ENCODE results near the gene KCNMA1. TPM values are rescaled to one million over a fixed set of nuclear protein-coding genes. Genes with fewer than 3 reads are reported as not detected.

The KCNMA1 gene
- polyA plus RNA-seq, 1 donor from 2014 or later = 60.8 TPM

DNA sequence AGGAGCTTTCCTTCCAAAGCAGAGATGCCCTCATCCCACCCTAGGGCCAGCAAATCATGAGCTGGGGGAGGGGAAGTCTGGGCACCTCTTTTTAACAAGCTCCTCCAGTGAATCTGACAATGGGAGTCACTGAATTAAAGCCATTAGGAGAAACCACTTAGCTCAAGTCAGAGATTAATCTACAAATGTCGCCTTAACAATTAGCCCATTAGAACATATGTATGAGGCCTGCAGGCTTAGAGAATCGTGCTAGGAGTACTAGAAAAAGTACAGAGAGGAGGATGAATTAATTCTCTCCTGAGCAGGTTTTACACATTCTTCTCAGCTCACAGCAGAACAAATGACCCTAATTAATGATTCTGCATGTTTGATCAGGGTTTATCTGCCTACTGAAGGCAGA lies 381.3 kb downstream of the KCNMA1 start:
- H3K4me2 ChIP-seq (ENCODE audit: low read length) = no peak overlapping the region
- H3K9ac ChIP-seq (ENCODE audit: low read length) = no peak overlapping the region
- no peaks in the 10 kb centered on the region for H3K27me3 ChIP-seq (ENCODE audit: insufficient read depth, low read depth, low read length)
- no peaks in the 10 kb centered on the region for H4K20me1 ChIP-seq (ENCODE audit: insufficient read depth)
- no peak overlapping the region for H3K4me3 ChIP-seq (ENCODE audit: low read length)
- TF ChIP-seq SMC3 (conservative IDR thresholded peaks at IDR 0.05; ENCODE audit: poor library complexity) = no peak
- TF ChIP-seq EZH2 (IDR thresholded peaks at IDR 0.05; ENCODE audit: borderline replicate concordance, insufficient read depth, low read length, poor library complexity, severe bottlenecking) = no peak
- TF ChIP-seq TAF1 (IDR thresholded peaks at IDR 0.05; ENCODE audit: low read depth) = no peak
- TF ChIP-seq POLR2AphosphoS5 (IDR thresholded peaks at IDR 0.05) = no peak
- TF ChIP-seq, protein P1, sequence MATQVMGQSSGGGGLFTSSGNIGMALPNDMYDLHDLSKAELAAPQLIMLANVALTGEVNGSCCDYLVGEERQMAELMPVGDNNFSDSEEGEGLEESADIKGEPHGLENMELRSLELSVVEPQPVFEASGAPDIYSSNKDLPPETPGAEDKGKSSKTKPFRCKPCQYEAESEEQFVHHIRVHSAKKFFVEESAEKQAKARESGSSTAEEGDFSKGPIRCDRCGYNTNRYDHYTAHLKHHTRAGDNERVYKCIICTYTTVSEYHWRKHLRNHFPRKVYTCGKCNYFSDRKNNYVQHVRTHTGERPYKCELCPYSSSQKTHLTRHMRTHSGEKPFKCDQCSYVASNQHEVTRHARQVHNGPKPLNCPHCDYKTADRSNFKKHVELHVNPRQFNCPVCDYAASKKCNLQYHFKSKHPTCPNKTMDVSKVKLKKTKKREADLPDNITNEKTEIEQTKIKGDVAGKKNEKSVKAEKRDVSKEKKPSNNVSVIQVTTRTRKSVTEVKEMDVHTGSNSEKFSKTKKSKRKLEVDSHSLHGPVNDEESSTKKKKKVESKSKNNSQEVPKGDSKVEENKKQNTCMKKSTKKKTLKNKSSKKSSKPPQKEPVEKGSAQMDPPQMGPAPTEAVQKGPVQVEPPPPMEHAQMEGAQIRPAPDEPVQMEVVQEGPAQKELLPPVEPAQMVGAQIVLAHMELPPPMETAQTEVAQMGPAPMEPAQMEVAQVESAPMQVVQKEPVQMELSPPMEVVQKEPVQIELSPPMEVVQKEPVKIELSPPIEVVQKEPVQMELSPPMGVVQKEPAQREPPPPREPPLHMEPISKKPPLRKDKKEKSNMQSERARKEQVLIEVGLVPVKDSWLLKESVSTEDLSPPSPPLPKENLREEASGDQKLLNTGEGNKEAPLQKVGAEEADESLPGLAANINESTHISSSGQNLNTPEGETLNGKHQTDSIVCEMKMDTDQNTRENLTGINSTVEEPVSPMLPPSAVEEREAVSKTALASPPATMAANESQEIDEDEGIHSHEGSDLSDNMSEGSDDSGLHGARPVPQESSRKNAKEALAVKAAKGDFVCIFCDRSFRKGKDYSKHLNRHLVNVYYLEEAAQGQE (IDR thresholded peaks at IDR 0.05; ENCODE audit: borderline replicate concordance) = no peak
- no peak overlapping the region for H2AFZ ChIP-seq (ENCODE audit: low read depth, low read length)
- no peaks in the 10 kb centered on the region for H3K36me3 ChIP-seq (ENCODE audit: insufficient read depth, low read length)
- H3K9me3 ChIP-seq (ENCODE audit: low read length) = no peaks in the 10 kb centered on the region
- H3K9me2 ChIP-seq (ENCODE audit: insufficient read depth, low read length) = no peaks in the 10 kb centered on the region
- H3K27ac ChIP-seq (ENCODE audit: low read length) = no peak overlapping the region
- no peaks in the 10 kb centered on the region for H3K79me2 ChIP-seq (replicated peaks; ENCODE audit: insufficient read depth, low read length)
- no peaks in the 10 kb centered on the region for H3F3A ChIP-seq (ENCODE audit: insufficient read depth, low read length, poor library complexity, severe bottlenecking)

DNA sequence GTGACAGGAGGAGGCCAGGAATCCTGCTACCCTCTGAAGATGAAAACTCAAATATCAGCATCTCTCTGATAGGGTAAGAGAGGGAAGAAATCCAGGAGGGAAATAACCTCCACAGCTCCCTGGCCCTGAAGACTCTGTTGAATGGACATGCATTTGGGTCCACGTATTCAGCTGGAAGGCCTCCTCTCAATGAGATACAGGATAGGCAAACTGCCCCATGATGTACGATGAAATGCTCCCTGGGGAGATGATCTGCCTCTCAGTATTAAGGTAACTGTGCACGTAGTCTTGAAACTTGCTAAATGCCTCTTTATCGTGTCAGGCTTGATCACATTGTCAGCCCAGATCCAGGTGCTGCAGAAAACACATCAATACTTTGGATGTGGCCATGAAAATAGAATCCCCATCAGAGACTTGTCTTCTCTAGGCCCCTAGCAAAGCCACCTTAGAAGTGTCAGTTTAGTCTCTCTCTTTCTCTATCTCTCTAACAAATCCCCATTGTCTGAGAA lies 384.0 kb downstream of the KCNMA1 start:
- TF ChIP-seq EZH2 (IDR thresholded peaks at IDR 0.05; ENCODE audit: borderline replicate concordance, insufficient read depth, low read length, poor library complexity, severe bottlenecking) (no peak), POLR2AphosphoS5 (IDR thresholded peaks at IDR 0.05) (peak; percentile 78), EP300 (conservative IDR thresholded peaks at IDR 0.05; ENCODE audit: poor library complexity, severe bottlenecking) (peak; percentile 53)
- no peaks in the 10 kb centered on the region for H3F3A ChIP-seq (ENCODE audit: insufficient read depth, low read length, poor library complexity, severe bottlenecking)
- no peaks in the 10 kb centered on the region for H3K9me2 ChIP-seq (ENCODE audit: insufficient read depth, low read length)
- no peaks in the 10 kb centered on the region for H3K36me3 ChIP-seq (ENCODE audit: insufficient read depth, low read length)
- no peak overlapping the region for H3K4me3 ChIP-seq (ENCODE audit: low read length)
- H3K27ac ChIP-seq (ENCODE audit: low read length) = peak overlapping the region; percentile 36
- no peak overlapping the region for H3K4me2 ChIP-seq (ENCODE audit: low read length)
- no peak overlapping the region for H2AFZ ChIP-seq (ENCODE audit: low read depth, low read length)
- H3K9me3 ChIP-seq (ENCODE audit: low read length) = no peaks in the 10 kb centered on the region
- no peaks in the 10 kb centered on the region for H4K20me1 ChIP-seq (ENCODE audit: insufficient read depth)
- H3K9ac ChIP-seq (ENCODE audit: low read length) = peak overlapping the region; percentile 49
- H3K27me3 ChIP-seq (ENCODE audit: insufficient read depth, low read depth, low read length) = no peaks in the 10 kb centered on the region
- H3K79me2 ChIP-seq (replicated peaks; ENCODE audit: insufficient read depth, low read length) = no peaks in the 10 kb centered on the region

DNA sequence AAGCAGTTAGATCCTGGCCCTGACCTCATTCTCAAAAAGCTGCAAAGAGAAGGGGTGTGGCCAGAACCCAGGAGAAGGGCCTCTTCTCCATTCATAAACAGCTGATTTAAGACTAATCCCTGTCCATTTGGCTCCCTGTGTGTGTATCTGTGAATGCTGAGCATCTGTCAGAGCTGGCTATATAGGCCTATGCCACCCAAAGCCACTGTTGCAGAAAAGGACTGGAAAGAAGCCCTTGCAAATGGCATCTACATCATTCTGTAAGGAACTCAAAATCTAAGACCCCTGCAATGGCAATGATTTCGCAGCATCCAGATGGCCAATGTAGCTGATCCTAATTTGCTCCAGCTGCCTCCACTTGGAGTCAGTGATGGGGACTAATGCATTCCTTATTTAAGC lies 384.5 kb downstream of the KCNMA1 start:
- Histone ChIP-seq H3F3A (ENCODE audit: insufficient read depth, low read length, poor library complexity, severe bottlenecking) (no peaks in the 10 kb centered on the region), H3K4me2 (ENCODE audit: low read length) (peak overlapping the region; percentile 32), H3K9me2 (ENCODE audit: insufficient read depth, low read length) (no peaks in the 10 kb centered on the region), H3K4me3 (ENCODE audit: low read length) (no peak overlapping the region), H3K27ac (ENCODE audit: low read length) (peak overlapping the region; percentile 36), H4K20me1 (ENCODE audit: insufficient read depth) (no peaks in the 10 kb centered on the region), H3K27me3 (ENCODE audit: insufficient read depth, low read depth, low read length) (no peaks in the 10 kb centered on the region), H3K79me2 (replicated peaks; ENCODE audit: insufficient read depth, low read length) (no peaks in the 10 kb centered on the region), H3K9me3 (ENCODE audit: low read length) (no peaks in the 10 kb centered on the region), H3K36me3 (ENCODE audit: insufficient read depth, low read length) (no peaks in the 10 kb centered on the region), H2AFZ (ENCODE audit: low read depth, low read length) (no peak overlapping the region), H3K9ac (ENCODE audit: low read length) (peak overlapping the region; percentile 49)
- TF ChIP-seq SMC3 (conservative IDR thresholded peaks at IDR 0.05; ENCODE audit: poor library complexity) (no peak), MXI1 (conservative IDR thresholded peaks at IDR 0.05; ENCODE audit: poor library complexity, severe bottlenecking) (no peak), TAF1 (IDR thresholded peaks at IDR 0.05; ENCODE audit: low read depth) (no peak), CTCF (IDR thresholded peaks at IDR 0.05; ENCODE audit: poor library complexity, severe bottlenecking) (no peak), EZH2 (IDR thresholded peaks at IDR 0.05; ENCODE audit: borderline replicate concordance, insufficient read depth, low read length, poor library complexity, severe bottlenecking) (no peak), EP300 (conservative IDR thresholded peaks at IDR 0.05; ENCODE audit: poor library complexity, severe bottlenecking) (no peak), RAD21 (conservative IDR thresholded peaks at IDR 0.05) (no peak)
- TF ChIP-seq, protein P1 (IDR thresholded peaks at IDR 0.05; ENCODE audit: borderline replicate concordance) = no peak

Data from neural cell (in vitro differentiated cells).